HG03432 (cell line): ENCODE measurements around the gene LAIR2.
A peak's percentile ranks its signal among the peaks of the same experiment; 100 is the strongest.
"Not testable (repeated sequence)": the region's sequence is repeated elsewhere in the genome, so short reads cannot be mapped to it uniquely, and the experiment has no call there.

ENCODE experiments used
- ATAC-seq: cut with Tn5 transposase; IDR thresholded peaks from one replicate; pipeline ENCODE4 v1.9.1; 2021; ENCODE audit warnings: mild to moderate bottlenecking, moderate library complexity; ENCODE audit not compliant: unreplicated experiment

The LAIR2 gene

DNA sequence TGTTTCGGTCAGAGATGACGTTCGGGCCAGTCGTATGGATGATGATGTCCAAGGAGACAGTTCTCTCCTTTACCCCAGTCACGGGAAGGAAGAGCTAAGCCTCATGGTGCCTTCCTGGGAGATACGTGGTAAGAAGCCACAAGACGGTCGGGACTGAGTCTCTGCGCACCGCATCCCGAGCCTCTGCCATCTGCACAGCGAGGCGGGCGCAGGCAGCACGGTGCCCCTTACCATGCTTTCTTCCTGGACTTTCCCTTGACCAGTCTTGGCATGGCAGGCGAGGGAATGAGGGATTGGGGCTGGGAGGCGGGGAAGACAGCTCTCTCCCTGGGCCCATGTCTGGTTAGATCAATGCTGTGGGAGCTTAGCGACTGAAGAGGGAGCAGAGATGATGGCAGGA, 10.1 kb upstream of the LAIR2 start:
- no peak for ATAC-seq

DNA sequence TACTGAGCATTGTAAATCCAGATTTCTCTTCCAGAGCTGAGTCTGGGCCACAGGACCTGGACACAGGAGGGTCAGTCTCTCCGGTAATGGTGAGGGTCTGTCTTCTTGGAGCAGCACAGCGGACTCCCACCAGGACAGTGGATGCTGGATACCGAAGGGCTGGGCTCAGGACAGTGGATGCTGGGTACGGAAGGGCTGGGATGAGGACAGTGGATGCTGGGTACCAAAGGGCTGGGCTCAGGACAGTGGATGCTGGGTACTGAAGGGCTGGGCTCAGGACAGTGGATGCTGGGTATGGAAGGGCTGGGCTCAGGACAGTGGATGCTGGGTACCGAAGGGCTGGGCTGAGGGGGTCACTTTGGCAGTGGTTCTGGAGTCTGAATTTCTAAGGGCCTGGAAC, 9.6 kb upstream of the LAIR2 start:
- ATAC-seq, result not testable (repeated sequence)

DNA sequence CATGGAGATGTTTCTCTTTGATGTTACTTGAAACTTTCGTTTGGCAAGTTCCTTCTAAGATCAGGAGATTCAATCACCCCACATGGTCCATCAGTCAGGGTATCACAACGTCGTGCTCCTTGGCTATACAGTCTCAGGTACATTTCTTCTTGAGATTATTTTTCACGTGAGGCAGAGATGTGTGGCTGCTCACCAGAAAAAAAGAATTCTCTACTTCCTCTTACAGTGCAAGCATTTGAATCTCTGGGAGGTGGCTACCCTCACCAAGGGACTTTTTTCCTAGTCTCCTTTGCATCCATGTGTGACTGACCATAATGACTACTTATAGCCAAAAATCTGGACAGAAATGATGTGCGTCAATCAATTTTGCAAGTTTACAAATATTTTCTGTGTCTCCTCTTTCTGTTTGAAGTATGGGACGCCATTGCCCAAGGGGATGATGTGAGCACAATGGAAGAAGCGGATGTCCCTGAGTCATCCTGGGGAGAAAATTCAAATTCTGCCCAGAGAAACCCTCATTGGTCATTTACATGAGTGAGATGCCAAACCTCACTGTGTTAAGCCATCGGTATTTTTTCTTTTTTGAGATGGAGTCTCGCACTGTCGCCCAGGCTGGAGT, 8.6 kb upstream of the LAIR2 start:
- ATAC-seq, result no peak

DNA sequence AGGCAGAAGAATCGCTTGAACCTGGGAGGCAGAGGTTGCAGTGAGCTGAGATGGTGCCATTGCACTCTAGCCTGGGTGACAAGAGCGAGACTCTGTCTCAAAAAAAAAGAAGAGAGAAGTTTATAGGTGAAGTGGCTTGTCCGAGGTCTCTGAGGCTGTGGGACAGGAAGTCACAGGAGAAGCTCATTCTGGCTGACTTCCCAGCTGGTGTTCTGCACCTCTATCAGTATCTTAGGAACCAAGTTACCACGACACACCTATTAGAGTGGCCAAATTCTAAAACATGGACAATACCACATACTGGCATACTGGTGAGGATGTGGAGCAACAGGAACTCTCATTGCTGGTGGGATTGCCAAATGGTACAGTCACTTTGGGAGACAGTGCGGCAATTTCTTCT, 7.3 kb upstream of the LAIR2 start:
- not testable (repeated sequence) for ATAC-seq

DNA sequence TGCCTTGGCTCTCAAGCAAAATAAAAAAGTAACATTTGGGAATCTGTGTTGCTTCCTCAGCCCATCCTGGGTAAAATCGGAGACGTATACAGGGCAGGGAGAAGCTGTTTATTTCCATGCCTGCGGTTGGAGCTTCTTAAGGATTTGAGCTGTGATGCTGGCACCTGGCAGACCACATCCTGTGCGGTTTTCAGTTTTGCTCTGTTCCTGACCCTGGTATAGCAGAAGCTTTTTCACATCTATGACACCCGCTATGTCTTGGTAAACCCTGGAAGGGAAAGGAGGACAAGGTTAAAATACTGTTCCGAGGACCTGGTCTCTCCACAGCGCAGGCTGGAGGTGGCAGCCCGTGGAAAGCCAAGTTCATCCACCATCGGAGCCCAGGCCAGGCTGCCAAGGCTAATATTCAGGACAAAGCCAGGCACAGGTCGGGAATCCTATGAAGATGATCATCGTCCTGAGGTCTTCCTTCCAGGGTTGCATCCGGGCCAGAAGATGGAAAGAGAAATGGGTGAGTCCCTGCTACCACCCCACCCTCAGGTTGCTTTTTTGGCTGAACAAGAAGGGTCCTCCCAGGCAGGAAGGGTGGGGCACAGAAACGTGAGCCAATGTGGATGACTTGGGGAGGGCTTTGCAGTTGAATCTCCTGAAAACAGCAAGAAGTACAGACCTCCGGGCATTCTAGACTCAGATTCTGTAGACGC, 4.7 kb upstream of the LAIR2 start:
- not testable (repeated sequence) for ATAC-seq

DNA sequence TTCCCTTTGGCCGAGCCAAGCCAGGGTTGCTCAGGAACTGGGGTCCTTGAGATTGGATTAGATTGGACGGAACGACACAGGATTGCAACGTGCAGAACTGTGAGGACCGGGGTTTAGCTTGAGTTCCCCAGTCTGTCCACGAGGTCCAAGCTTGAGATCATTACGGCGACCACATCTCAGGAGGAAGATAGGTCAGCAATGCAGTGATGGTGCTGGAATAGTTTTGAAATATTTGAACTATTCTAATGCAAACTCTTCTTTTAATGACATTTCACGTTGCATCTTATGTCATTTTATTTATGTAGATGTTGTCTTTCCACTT, 4.2 kb upstream of the LAIR2 start:
- ATAC-seq, result not testable (repeated sequence)

DNA sequence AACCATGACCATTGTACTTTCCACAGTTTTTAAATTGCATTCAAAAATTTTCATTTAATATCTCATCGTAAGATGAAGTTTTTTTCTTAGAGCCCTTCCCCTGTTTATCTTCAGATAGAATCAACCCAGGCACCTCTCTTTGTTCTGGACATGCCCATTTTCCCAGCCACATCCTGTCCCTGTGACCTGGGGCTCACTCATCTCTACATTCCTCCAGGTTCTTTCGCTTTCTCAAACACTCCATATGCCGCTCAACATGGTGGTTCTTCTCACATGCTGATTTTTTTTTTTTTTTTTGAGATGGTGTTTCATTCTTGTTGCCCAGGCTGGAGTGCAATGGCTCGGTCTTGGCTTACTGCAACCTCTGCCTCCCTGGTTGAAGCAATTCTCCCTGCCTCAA, 2.9 kb downstream of the LAIR2 start:
- not testable (repeated sequence) for ATAC-seq

DNA sequence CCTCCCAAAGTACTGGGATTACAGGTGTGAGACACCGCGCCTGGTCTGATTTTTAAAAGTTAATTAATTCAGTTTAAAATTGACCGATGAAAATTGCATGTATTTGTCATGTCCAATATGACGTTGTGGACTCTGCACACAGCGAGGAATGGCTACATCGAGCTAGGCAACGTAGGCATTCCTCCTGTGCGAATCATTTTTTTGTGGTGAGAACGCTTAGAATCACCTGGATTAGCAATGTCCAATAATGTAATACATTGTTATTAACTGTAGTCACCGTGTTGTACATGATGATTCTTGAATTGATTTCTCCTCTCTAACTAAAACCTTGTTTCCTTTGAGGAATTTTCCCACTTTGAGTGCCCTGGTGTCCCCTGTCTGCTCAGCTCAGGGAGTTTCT, 3.4 kb downstream of the LAIR2 start:
- no peak for ATAC-seq

DNA sequence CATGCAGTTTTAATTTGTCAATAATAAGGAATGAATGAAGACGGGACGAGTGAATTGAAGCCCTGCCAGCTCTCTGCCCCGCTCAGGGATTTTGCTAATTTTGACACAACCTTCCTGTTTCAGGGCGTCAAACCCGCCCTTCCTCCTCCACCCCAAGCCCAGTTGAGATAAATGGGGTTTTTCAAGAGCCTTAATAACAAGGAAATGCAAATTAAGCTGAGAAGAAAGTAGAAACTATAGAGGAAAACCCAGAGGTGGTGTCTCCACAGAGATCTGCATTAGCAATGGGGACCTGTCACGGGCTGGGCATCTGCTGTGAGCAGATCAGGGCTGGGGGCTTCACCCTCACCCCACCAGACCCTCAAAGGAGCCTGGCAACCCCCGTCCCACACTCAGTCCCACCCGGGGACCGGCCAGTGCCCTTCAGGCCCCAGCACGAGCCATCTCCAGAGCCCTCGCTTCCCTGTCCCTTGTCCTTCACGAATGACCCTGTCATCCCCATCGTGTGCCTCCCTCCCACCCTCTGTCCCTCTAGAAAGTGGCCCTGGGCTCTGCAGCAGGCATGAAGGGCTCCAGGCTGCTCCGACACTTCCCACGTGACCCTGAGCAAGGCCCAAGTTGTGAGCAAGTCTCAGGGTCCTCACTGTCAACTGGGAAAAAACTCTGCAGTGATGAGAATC, 4.5 kb downstream of the LAIR2 start:
- not testable (repeated sequence) for ATAC-seq

DNA sequence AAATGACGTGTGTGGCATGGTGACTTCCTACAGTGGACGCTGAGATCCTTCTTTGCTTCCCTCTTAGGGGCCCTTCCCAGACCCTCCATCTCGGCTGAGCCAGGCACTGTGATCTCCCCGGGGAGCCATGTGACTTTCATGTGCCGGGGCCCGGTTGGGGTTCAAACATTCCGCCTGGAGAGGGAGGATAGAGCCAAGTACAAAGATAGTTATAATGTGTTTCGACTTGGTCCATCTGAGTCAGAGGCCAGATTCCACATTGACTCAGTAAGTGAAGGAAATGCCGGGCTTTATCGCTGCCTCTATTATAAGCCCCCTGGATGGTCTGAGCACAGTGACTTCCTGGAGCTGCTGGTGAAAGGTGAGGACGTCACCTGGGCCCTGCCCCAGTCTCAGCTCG, 5.2 kb downstream of the LAIR2 start:
- ATAC-seq, result no peak

DNA sequence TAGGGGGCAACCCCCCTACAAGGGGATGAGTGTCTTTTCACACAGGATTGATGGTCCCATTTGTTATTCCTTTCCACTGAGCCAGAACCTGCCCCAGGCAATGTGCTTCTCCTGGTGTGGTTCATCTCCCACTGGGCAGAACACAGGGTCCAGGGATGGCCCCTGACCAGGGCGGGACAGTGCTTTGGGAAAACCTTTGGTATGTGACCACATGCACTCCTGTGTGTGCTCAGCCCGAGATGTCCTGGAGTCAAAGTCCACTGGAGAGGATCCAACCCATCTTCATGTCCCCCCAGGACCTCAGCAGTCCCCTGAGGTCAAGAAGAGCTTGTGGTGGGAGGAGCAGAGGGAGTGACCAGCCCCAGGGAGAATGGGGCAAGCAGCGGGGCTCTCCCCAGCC, 5.9 kb downstream of the LAIR2 start:
- ATAC-seq, result not testable (repeated sequence)

DNA sequence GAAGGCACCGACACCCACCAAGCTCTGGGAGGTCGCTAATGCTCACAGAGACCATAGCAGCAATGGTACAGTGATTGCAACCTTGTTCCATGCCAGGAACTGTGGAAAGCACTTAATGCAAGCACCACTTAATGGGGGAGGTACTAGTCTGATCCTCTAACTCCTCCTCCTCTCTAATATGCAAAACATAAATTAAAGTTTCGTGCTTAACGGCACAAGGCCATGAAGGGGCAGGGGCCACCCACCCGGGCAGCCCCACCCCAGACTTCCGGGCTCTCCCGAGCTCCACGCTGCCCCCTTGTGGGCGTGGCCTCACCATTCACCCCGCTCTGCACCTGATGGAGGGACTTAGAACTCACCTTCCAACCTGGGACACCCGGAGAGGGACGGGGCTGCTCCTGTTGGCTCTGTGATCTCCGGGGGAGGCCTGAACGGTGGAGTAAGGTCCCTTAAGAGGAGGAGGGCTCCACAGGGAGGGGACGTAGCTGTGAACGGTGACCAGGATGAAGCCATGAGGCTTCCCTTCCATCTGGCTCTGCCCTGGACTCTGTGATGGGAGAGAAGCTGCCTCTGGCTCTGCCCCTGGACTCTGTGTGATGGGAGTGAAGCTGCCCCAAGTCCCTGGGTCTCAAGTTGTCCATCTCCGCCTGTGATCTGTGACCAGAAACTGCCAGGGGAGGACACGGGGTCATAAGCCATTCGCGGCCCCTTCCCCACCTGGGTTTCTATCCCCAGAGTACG, 6.7 kb downstream of the LAIR2 start:
- not testable (repeated sequence) for ATAC-seq

DNA sequence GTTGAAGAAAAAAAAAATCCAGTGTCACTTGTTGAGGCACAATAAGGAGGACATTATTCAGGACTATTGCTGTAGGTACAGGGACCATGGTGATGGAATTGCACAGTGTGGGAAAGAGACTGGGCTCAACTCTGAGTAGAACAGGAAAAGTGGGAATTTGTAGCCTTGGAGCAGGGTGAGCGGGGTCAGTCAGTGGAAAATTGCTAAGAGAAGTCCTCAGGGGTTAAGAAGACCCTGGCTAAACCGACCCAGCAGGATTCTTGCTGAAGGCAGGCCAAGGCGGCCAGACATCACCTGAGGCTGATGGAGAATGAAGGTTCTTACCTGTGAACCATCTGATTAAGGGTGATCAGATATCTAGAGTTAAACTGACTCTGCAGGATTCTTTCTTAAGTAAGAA, 12.5 kb downstream of the LAIR2 start:
- no peak for ATAC-seq

DNA sequence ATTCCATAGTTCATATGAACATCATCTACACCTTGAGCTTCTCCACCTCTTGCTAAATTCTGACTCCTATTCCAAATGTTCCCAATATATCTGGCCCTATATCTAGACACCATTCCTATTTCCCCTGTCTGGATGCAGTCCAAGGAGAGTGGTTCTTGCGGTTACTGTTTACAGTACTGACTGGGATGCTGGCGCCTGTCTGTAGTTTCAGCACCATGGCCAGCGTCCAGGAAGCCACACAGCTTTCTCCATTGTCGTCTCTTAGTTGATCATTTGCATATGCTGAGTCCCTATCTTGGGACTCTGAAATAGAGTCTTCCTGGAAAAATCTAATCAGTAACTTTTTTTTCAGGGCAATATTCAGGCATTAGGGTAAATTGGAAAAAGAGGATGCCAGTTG, 14.9 kb downstream of the LAIR2 start:
- ATAC-seq, result no peak

DNA sequence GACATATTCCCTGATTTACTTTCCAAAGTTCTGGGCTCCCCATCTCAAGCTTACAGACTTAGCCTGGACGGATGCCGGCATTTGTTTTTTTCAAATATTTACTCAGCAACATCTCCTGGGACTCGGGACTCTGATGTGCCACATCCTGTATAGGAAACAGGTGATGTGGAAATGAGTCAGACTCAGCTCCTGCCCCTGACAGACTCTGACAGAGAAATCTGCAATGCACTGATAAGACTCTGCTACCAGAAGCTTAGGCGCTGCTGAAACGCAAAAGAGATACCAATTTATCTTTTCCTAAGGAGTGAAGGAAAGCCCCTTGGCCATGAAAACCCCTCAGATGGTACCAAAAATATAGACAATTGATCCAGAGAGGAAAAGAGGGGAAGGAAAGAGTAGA, 16.2 kb downstream of the LAIR2 start:
- peak; percentile 52 for ATAC-seq

DNA sequence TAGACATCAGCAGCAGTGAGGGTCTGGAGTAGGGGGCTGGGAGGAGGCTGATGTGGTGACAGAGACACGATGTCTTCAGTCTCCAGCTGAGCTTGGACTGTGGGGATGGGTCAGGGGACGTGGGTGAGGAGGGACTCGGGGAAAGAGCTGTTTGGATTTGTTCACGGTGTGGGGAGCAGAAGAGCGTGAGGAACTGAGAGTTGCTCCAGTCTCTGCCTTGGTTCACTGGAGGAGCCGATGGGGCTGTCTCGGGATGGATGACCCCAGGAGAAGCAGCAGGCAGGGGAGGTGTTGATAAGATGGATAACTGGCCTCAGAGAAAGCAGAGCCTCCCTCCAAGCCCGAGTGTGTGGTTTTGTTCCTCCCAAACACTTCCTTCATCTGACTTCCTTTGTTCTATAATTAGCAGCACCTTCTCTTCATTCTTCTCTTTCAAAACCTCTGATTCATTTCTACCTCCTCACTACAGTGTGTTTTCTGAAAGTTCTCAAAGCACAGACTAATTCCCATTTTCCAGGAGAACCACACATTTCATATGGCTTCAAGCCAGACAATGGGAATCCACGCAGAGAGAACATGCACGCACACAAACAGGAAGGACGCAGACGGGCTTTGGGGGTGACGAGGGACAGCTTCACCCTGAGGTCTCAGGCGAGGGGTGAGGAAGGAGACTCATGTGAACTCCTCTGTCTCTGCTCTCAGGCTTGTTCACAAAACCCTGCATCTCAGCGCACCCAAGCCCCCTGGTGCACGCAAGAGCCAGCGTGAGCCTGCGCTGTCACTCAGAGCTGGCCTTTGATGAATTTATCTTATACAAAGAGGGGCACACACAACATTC, 18.6 kb downstream of the LAIR2 start:
- no peak for ATAC-seq

DNA sequence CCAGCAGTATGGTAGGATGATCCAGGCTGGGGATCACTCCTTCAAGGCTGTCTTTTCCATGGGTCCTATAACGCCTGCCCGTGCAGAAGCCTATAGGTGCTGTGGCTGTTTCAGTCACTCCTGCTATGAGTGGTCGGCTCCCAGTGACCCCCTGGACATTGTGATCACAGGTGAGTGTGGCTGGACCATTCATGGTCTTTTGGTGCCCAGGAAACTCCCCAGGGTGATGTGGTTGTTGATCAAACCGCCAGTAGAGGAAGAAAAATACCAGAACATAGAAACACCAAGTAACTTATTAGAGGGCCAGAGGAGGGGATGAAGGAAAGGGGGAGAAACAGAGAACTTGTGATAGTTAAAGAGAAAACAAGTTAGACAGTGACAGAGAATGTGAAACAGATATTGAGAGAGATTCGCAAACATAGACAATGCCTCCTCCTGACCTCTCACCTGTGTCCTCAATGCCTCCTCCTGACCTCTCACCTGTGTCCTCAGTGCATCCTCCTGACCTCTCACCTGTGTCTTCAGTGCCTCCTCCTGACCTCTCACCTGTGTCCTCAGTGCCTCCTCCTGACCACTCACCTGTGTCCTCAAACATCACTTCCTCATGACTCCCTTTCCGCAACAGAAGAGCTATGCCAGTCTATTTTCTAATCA, 19.4 kb downstream of the LAIR2 start:
- no peak for ATAC-seq

DNA sequence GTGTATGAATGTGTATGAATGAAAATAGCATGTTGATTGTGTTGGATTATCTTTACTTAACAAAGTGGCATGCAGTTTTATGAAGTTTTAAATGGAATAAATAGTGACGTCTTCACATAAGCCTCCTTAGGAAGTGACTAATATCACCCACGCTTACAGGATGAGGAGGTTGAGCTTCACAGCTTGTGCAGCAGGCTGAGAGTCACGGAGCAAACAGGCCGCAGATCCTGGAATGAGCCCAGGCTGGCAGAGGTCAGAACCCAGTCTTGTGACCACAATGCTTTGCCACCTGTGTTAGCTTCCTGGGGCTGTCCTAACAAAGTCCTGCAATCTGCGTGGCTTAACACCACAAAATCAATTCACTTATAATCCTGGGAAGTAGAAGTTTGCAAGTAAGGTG, 20.8 kb downstream of the LAIR2 start:
- ATAC-seq, result no peak

DNA sequence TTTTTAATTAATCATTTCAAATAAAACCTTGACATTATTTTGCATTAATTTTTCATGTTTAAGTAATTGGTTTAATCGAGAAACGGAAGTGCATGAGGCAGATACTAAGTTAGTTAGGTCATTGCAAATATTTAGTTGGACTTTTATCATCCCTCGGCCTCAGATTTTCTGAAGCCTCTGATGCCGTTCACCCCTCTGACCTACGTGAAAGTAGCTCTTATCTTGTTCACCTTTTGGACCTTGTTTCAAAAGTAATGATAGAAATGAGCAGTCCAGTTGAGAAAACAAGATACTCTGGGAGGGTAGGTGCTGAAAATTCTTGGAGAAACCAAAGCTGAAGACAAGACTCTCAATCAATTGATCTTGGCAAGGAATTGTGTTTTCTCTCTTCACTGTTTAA, 23.0 kb downstream of the LAIR2 start:
- ATAC-seq, result no peak

DNA sequence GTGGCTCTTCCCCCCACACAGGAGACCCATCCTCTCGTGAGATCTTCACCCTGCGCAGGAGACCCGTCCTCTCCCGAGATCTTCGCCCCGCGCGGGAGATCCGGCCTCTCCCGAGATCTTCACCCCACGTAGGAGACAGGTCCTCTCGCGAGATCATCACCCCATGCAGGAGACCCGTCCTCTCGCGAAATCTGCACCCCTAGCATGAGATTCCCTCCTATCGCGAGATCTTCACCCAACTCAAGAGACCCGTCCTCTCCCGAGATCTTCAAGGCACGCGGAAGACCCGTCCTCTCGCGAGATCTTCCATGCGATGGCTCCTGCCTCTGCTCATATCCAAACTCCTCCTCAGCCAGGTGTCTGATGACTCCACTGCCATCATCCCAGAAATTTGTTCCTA, 24.3 kb downstream of the LAIR2 start:
- ATAC-seq, result no peak
